ENCODE measurements around the gene ATXN2.

ATXN2 gene

DNA sequence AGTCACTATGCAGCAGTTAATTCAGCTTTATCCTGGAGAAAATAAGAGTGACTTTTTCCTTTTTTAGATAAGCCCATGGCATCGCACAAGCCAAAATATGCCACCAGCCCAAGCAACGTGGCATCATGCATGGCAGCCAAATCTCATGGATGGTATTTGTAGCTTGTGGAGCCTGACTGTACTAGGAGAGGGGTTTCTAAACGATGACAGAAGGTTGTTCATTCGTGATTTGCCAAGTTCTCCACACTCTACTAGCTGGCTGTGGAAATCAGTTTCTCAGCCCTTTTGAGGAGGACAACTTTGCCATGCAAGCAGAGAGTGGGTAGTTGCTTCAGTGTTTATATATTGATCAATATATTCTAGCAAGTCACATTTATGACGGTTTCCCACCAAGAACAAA lies 41.4 kb upstream of the ATXN2 start:
- Histone ChIP-seq H3K4me3 (ENCODE audit: low read depth, low read length) (no peak overlapping the region), H2AFZ (no peak overlapping the region), H3K36me3 (ENCODE audit: control insufficient read depth, insufficient read depth, low read length) (no peaks in the 10 kb centered on the region), H3K27me3 (ENCODE audit: control insufficient read depth, insufficient read depth, low read length) (no peaks in the 10 kb centered on the region), H3K4me2 (ENCODE audit: low read length) (no peak overlapping the region), H3K9me3 (ENCODE audit: control insufficient read depth, low read length) (no peaks in the 10 kb centered on the region), H3K79me2 (no peaks in the 10 kb centered on the region), H3K27ac (no peak overlapping the region), H3K4me1 (peaks cover 4% of the 10 kb centered on the region), H3K9ac (no peak overlapping the region)
- TF ChIP-seq, protein P1, sequence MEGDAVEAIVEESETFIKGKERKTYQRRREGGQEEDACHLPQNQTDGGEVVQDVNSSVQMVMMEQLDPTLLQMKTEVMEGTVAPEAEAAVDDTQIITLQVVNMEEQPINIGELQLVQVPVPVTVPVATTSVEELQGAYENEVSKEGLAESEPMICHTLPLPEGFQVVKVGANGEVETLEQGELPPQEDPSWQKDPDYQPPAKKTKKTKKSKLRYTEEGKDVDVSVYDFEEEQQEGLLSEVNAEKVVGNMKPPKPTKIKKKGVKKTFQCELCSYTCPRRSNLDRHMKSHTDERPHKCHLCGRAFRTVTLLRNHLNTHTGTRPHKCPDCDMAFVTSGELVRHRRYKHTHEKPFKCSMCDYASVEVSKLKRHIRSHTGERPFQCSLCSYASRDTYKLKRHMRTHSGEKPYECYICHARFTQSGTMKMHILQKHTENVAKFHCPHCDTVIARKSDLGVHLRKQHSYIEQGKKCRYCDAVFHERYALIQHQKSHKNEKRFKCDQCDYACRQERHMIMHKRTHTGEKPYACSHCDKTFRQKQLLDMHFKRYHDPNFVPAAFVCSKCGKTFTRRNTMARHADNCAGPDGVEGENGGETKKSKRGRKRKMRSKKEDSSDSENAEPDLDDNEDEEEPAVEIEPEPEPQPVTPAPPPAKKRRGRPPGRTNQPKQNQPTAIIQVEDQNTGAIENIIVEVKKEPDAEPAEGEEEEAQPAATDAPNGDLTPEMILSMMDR (IDR thresholded peaks at IDR 0.05) = no peak

DNA sequence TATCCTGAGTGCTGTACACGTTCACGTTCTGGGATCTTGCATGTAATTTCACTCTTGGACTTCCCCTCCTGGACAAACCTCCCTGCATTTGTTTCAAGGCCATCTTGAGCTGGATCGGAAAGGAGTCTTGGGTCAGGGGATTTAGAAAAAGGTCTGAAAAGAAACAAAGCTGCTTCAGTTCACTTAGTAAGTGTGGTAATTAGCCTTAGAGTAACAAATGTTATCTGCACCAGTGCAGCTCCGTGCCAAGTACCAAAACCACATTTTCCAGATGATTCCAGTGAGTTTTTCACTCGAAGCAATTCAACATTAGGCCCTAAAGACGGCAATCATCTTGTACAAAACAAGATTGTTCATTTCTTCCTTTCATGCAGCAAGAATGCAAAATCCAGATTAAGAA lies 39.4 kb upstream of the ATXN2 start:
- Histone ChIP-seq H3K9ac (no peak overlapping the region), H2AFZ (no peak overlapping the region), H3K36me3 (ENCODE audit: control insufficient read depth, insufficient read depth, low read length) (no peaks in the 10 kb centered on the region), H3K4me1 (peaks cover 4% of the 10 kb centered on the region), H3K27me3 (ENCODE audit: control insufficient read depth, insufficient read depth, low read length) (no peaks in the 10 kb centered on the region), H3K4me3 (ENCODE audit: low read depth, low read length) (no peak overlapping the region), H3K4me2 (ENCODE audit: low read length) (no peak overlapping the region), H3K27ac (no peak overlapping the region), H3K79me2 (no peaks in the 10 kb centered on the region), H3K9me3 (ENCODE audit: control insufficient read depth, low read length) (no peaks in the 10 kb centered on the region)
- TF ChIP-seq, protein P1 (IDR thresholded peaks at IDR 0.05) = no peak

DNA sequence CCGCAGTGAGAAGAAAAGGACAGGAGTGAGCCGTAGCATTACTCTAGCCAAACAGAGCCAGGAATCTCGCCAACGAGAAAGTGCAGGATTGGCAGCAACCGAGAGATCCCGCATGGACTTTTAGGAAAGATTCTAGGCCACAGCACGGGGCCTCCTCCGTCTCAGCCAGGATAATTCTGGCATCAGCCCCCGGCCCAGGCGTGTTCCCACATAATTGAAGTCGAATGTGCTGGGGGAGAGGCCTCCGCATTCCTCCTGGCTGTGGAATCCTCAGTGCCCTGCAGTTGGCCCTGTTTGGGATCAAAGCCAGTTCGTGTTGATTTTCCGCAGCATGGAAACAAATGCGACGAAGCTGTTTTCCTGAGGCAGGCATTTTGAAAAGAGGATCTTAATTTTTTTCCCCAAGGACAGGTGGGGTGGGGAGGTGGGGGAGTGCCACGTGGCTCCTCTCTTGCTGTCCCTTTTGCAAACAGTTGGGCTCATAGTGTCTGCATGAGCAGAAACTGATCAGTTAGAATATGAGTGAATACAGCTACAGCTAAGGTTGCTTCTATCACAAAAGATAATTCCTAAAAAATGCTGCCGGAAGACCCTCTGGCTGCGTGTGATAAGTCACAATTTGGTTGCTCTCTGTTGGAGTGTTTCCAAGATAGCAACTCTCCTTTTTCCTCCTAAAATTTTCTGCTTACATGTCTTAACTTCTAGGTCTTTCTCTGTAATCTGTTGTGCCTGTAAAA lies 37.3 kb upstream of the ATXN2 start:
- H3K9ac ChIP-seq = no peak overlapping the region

DNA sequence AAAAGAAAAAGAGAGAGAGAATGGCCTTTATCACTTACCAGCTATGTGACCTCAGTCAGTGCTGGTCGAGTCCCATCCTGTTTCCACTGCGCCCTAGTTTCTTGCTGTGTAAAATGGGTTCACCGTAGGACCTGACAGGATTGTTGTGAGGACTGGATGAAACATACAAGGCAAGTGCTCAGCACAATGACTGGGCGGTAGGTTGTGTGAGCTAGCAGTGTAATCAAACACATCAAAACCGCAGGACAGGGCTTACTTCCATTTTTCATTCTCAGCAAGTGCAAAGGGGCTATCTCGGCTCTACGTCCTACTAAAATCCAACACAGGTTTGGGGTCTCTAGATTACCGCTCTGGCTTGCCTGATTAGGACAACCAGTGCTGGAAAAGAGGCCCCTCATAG lies 36.4 kb upstream of the ATXN2 start:
- Histone ChIP-seq H3K9ac (no peak overlapping the region), H3K27me3 (ENCODE audit: control insufficient read depth, insufficient read depth, low read length) (no peaks in the 10 kb centered on the region), H3K9me3 (ENCODE audit: control insufficient read depth, low read length) (no peaks in the 10 kb centered on the region), H3K4me1 (peaks cover 4% of the 10 kb centered on the region), H3K27ac (peak overlapping the region; percentile 36), H2AFZ (peak overlapping the region; percentile 65), H3K36me3 (ENCODE audit: control insufficient read depth, insufficient read depth, low read length) (no peaks in the 10 kb centered on the region), H3K4me2 (ENCODE audit: low read length) (no peak overlapping the region), H3K4me3 (ENCODE audit: low read depth, low read length) (no peak overlapping the region), H3K79me2 (no peaks in the 10 kb centered on the region)
- TF ChIP-seq, protein P1 (IDR thresholded peaks at IDR 0.05) = no peak

More for the DNA sequence above, 37.3 kb upstream of the ATXN2 start:
- Histone ChIP-seq H3K27me3 (ENCODE audit: control insufficient read depth, insufficient read depth, low read length) (no peaks in the 10 kb centered on the region), H3K9me3 (ENCODE audit: control insufficient read depth, low read length) (no peaks in the 10 kb centered on the region), H3K36me3 (ENCODE audit: control insufficient read depth, insufficient read depth, low read length) (no peaks in the 10 kb centered on the region), H3K4me3 (ENCODE audit: low read depth, low read length) (peak overlapping the region; percentile 12), H3K4me1 (peaks cover 4% of the 10 kb centered on the region), H2AFZ (peak overlapping the region; percentile 65), H3K4me2 (ENCODE audit: low read length) (peak overlapping the region; percentile 56), H3K79me2 (no peaks in the 10 kb centered on the region), H3K27ac (peak overlapping the region; percentile 36)
- TF ChIP-seq, protein P1 (IDR thresholded peaks at IDR 0.05) = no peak
